Measurements from ENCODE around the gene UTP14C.
A peak's percentile ranks its signal among the peaks of the same experiment; 100 is the strongest.
"Not testable (repeated sequence)": the region's sequence is repeated elsewhere in the genome, so short reads cannot be mapped to it uniquely, and the experiment has no call there.

UTP14C gene

GRCh38 chr13:52004511-52005170, 19.9 kb upstream of the UTP14C start:
- no peak for DNase-seq (ENCODE audit: low spot score)

DNA sequence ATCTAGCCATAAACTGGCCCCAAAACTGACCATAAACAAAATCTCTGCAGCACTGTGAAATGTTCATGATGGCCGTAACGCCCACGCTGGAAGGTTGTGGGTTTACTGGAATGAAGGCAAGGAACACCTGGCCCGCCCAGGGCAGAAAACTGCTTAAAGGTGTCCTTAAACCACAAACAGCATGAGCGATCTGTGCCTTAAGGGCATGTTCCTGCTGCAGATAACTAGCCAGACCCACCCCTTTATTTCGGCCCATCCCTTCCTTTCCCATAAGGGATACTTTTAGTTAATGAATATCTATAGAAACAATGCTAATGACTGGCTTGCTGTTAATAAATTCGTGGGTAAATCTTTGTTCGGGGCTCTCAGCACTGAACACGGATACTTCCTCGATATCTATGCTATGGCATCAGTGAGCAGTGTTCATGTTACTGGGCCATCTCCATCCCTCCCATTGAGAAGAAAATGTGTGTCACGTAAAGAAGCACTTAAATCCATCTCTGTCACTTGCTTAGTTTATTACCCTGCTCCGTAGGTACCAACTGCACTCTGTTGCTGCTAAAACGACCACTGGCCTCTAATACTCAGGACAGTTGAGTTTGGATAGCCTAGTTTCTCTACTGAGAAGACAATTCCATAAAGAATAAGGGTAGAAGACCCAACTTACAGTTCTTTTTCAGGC, 18.5 kb upstream of the UTP14C start:
- no peak for DNase-seq (ENCODE audit: low spot score)

DNA sequence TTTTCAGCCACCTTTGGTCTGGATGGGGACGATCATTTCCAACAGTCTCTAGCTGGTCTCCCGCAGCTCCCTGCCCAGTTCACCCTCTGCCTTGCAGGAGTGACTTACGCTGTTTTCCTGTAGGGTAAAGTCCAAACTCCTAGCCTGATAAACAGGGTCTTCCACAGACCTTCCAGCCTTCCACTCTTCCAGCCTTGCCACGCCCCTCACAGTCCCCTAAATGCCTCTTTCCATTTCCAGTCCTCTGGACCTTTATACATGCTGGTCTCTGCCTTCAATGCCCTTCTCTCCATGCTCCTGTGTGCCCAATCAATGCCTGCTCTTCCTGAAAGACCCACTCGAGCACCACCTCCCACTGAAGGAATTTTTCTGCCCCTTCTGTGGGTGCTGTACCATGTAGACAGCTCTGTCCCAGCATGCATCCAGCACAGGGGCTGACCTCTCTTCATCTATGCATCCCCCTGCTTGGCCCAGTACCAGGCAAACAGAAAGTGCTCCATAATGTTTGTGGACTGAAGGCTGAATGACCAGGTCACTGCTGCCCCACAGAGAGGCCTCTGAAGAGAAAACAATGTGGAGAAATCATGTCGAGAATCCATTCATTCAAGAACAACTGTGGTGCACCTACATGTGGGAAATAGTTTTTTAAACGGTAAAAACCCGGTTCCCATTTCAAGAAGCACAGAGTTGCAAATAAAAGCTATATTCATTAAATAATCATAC, 17.8 kb upstream of the UTP14C start:
- no peak for DNase-seq (ENCODE audit: low spot score)

- DNase-seq (ENCODE audit: low spot score): no peak
These were observed 14.5 kb upstream of the UTP14C start for GRCh38 chr13:52009946-52010345.

GRCh38 chr13:52010890-52011631, 13.4 kb upstream of the UTP14C start, which contains the start of gene ATP7B:
Gene ATP7B (minus strand): TSS chr13:52011450. CDS start chr13:52011337, 113 bp downstream.
- DNase-seq (ENCODE audit: low spot score): no peak

GRCh38 chr13:52011632-52012511, 12.6 kb upstream of the UTP14C start, which contains the start of gene ALG11:
Gene ALG11 (plus strand): TSS chr13:52012398. CDS start chr13:52012419, 21 bp downstream.
- DNase-seq (ENCODE audit: low spot score): peak; percentile 99

- DNase-seq (ENCODE audit: low spot score): no peak
These were observed 12.0 kb upstream of the UTP14C start for GRCh38 chr13:52012512-52012836.

- DNase-seq (ENCODE audit: low spot score): no peak
These were observed 8.2 kb upstream of the UTP14C start for GRCh38 chr13:52016296-52016695.

DNA sequence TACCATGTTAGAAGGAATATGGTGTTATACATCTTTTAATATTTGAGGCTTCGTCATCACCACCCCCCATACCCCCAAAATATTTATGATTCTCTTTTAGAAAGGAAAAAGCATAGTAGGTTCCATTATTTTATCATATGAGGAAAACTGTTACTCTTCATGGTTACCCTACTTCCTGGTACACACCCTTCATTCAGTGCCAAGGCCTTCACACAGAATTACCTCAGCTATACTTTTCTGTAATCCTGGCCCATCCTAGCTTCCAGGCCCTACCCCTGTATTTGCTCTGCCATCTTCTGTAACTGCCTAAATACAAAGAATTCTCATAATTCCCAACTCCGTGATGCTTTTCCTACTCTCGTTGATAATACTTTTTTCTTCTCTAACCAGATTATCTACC, 4.3 kb upstream of the UTP14C start:
- DNase-seq (ENCODE audit: low spot score): no peak

DNA sequence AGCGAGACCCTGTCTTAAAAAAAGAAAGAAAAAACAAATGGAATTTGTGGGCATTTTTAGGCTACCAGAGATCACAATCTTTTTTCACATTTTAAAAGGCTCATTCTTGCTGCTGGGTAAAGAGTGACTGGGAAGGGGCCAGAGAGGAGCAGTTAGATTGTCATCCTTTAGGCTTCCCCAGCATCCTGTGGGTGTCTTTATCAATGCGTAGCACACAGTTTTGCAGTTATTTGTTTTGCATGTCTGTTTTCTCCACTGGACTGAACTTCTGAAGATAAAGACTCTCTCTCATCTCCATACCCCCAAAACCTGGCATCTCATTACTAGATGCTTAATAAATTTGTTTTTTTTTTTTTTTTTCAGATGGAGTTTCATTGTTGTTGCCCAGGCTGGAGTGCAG, 2.1 kb upstream of the UTP14C start:
- DNase-seq (ENCODE audit: low spot score): no peak

DNA sequence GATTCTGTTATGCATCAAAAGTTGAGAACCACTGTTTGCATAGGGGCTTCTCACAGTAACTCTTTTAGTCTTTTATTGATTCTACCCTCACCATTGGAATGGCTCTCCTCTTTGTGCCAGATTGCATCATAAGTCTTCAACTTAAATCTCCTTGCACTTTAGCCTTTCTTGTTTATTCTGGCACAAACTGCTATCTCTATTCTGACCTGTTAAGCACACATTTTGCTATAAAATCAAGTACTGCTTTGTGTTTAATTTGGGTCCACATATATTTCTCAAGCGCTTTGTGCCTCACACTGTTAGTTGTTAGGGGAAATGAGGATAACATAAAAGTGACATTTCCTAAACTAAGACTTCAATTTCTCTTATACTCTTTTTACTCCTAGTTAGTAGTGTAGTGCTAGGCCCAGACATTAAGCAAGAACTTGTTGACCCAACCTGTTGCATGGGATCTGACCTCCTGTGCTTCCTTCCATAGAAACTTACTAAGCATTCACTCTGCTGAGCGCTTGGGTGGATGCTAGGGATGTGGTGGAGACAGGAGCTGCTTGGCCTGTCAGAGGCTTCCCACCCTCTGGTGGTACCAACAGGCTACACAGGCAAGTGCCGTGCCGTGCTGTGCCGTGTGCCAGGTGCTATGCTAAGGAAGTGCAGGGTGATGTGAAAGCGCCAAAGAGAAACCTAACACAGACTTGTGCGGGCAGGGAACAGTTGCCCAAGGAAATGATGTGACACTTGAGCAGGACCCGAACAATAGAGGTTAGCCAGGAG, 1.2 kb downstream of the UTP14C start:
- no peak for DNase-seq (ENCODE audit: low spot score)

DNA sequence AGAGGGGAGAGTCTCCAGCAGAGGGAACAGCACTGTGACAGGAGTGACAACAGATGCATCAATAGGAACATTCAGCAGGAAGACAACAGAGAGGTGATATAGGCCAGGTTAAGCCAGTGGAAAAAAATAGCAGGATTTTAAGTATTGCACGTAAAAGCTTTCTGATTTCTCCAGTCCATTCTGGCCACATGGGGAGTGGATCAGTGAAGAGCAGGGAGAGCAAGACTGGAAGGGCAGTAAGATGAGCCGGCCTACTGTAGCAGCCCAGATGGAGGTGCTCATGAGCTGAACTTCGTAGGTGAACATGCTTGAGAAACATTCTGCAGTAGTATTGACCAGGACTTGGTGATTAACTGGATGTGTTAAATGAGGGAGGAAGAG, 1.7 kb downstream of the UTP14C start:
- DNase-seq (ENCODE audit: low spot score): no peak

GRCh38 chr13:52027832-52028231, 3.3 kb downstream of the UTP14C start:
- DNase-seq (ENCODE audit: low spot score): no peak

DNA sequence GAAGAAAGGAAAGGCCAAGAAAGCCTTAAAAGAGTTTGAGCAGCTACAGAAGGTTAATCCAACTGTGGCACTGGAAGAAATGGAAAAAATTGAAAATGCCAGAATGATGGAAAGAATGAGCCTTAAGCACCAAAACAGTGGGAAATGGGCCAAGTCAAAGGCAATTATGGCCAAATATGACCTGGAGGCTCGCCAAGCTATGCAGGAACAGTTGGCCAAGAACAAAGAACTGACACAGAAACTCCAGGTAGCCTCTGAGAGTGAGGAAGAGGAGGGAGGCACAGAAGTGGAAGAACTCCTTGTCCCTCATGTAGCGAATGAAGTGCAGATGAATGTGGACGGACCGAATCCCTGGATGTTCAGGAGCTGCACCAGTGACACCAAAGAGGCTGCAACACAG, 5.1 kb downstream of the UTP14C start:
- DNase-seq (ENCODE audit: low spot score): no peak

DNA sequence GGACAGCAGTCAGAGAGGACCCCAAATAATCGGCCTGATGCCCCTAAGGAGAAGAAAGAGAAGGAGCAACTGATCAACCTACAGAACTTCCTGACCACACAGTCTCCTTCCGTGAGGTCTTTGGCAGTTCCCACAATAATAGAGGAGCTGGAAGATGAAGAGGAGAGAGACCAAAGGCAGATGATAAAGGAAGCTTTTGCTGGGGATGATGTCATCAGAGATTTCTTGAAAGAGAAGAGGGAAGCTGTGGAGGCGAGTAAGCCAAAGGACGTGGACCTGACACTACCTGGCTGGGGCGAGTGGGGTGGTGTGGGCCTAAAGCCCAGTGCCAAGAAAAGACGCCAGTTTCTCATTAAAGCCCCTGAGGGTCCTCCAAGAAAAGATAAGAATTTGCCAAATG, 5.9 kb downstream of the UTP14C start:
- DNase-seq (ENCODE audit: low spot score): not testable (repeated sequence)

- no peak for DNase-seq (ENCODE audit: low spot score)
These were observed 8.5 kb downstream of the UTP14C start for GRCh38 chr13:52033039-52033438.

DNA sequence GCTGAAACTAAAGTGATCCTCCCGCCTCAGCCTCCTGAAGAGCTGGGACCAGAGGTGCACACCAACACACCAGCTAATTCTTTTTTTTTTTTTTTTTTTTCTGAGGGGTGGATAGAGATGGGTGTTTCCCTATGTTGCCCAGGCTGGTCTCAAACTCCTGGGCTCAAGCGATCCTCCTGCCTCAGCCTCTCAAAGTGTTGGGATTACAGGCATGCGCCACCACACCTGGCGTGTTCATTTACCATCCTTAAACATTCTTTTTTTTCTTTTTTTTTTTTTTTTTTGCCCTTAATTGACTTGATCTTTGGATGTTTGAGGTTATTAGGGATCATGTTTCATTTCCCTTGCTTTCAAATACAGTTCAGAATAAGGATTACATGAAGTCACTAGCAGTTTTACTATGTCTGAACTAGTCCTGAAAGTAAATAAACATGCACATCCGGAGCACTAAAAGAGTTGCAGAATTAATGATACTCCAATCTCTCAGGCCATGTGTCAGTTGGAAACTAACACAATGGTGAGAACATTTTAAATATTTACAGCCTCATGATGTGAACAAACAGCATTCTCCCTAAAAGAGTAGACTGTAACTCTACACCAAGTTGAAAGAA, 10.2 kb downstream of the UTP14C start:
- DNase-seq (ENCODE audit: low spot score): no peak

GRCh38 chr13:52036037-52036436, 11.5 kb downstream of the UTP14C start:
- DNase-seq (ENCODE audit: low spot score): no peak

DNA sequence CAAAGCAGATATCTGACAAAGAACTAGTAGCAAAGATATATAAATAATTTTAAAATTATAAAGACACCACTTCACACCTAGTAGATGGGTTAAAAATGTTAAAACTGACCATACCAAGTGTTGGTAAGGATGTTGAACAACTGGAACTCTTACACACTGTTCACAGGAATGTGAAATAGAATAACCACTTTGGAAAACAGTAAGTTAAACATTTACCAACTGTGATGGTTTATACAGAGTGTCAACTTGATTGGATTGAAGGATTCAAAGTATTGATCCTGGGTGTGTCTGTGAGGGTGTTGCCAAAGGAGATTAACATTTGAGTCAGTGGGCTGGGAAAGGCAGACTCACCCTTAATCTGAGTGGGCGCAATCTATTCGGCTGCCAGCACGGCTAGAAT, 19.2 kb downstream of the UTP14C start:
- DNase-seq (ENCODE audit: low spot score): no peak

DNA sequence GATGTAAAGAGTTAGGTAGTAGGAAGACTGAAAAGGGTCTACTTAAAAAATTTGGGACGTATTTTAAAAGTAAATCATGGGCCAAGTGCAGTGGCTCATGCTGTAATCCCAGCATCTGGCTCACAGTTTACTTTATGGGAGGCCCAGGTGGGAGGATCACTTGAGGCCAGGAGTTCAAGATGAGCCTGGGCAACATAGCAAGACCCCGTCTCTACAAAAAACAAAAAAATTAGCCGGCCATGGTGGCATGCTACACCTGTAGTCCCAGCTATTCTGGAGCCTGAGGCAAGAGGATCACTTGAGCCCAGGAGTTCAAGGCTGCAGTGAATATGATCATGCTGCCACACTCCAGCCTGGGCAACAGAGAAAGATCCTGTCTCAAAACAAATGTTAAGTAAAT, 23.0 kb downstream of the UTP14C start:
- no peak for DNase-seq (ENCODE audit: low spot score)

Data from CD4-positive, alpha-beta T cell treated with Interleukin-6 at 100 ng/mL for 8 hours (primary cell).